ENCODE results near the gene PDGFC.

The PDGFC gene

GRCh38 chr4:156929386-156930105 lies 42.1 kb downstream of the PDGFC start:
- H3K9me3 ChIP-seq (ENCODE audit: low read depth, low read length): no peaks in the 10 kb centered on the region
- H3K4me3 ChIP-seq: no peak overlapping the region
- H3K36me3 ChIP-seq (ENCODE audit: insufficient read depth, low read length): no peaks in the 10 kb centered on the region
- no peak overlapping the region for H3K27ac ChIP-seq
- no peak overlapping the region for H3K9ac ChIP-seq (ENCODE audit: insufficient read length)
- no peak for DNase-seq (ENCODE audit: low read depth, low spot score)
- no peak for TF ChIP-seq POLR2AphosphoS5 (IDR thresholded peaks at IDR 0.05; ENCODE audit: borderline replicate concordance, low read depth, low read length)
- TF ChIP-seq EZH2 (IDR thresholded peaks at IDR 0.05): no peak
- TF ChIP-seq FOXP2 (optimal IDR thresholded peaks at IDR 0.05; ENCODE audit: control extremely low read depth, extremely low read length, insufficient read depth): no peak

GRCh38 chr4:156924774-156925315 lies 46.8 kb downstream of the PDGFC start:
- no peak for DNase-seq (ENCODE audit: low read depth, low spot score)
- Histone ChIP-seq H3K9me3 (ENCODE audit: low read depth, low read length) (no peaks in the 10 kb centered on the region), H3K27ac (no peak overlapping the region), H3K36me3 (ENCODE audit: insufficient read depth, low read length) (no peaks in the 10 kb centered on the region), H3K9ac (ENCODE audit: insufficient read length) (no peak overlapping the region), H3K4me3 (no peak overlapping the region)
- TF ChIP-seq EZH2 (IDR thresholded peaks at IDR 0.05) (no peak), POLR2AphosphoS5 (IDR thresholded peaks at IDR 0.05; ENCODE audit: borderline replicate concordance, low read depth, low read length) (no peak), FOXP2 (optimal IDR thresholded peaks at IDR 0.05; ENCODE audit: control extremely low read depth, extremely low read length, insufficient read depth) (no peak)

GRCh38 chr4:156923525-156923924 lies 48.1 kb downstream of the PDGFC start:
- Histone ChIP-seq H3K4me3 (no peak overlapping the region), H3K27ac (no peak overlapping the region), H3K9ac (ENCODE audit: insufficient read length) (no peak overlapping the region), H3K36me3 (ENCODE audit: insufficient read depth, low read length) (no peaks in the 10 kb centered on the region), H3K9me3 (ENCODE audit: low read depth, low read length) (no peaks in the 10 kb centered on the region)
- no peak for DNase-seq (ENCODE audit: low read depth, low spot score)
- TF ChIP-seq FOXP2 (optimal IDR thresholded peaks at IDR 0.05; ENCODE audit: control extremely low read depth, extremely low read length, insufficient read depth) (no peak), EZH2 (IDR thresholded peaks at IDR 0.05) (no peak), POLR2AphosphoS5 (IDR thresholded peaks at IDR 0.05; ENCODE audit: borderline replicate concordance, low read depth, low read length) (no peak)

- no peak for TF ChIP-seq POLR2AphosphoS5 (IDR thresholded peaks at IDR 0.05; ENCODE audit: borderline replicate concordance, low read depth, low read length)
- no peak for TF ChIP-seq EZH2 (IDR thresholded peaks at IDR 0.05)
- TF ChIP-seq FOXP2 (optimal IDR thresholded peaks at IDR 0.05; ENCODE audit: control extremely low read depth, extremely low read length, insufficient read depth): no peak
- H3K36me3 ChIP-seq (ENCODE audit: insufficient read depth, low read length): no peaks in the 10 kb centered on the region
- no peaks in the 10 kb centered on the region for H3K9me3 ChIP-seq (ENCODE audit: low read depth, low read length)
- no peak overlapping the region for H3K9ac ChIP-seq (ENCODE audit: insufficient read length)
- DNase-seq (ENCODE audit: low read depth, low spot score): no peak
- no peak overlapping the region for H3K27ac ChIP-seq
- no peak overlapping the region for H3K4me3 ChIP-seq
Measured at GRCh38 chr4:156915221-156915620, 56.4 kb downstream of the PDGFC start.

- TF ChIP-seq FOXP2 (optimal IDR thresholded peaks at IDR 0.05; ENCODE audit: control extremely low read depth, extremely low read length, insufficient read depth) (no peak), POLR2AphosphoS5 (IDR thresholded peaks at IDR 0.05; ENCODE audit: borderline replicate concordance, low read depth, low read length) (no peak), EZH2 (IDR thresholded peaks at IDR 0.05) (no peak)
- H3K4me3 ChIP-seq: no peak overlapping the region
- H3K36me3 ChIP-seq (ENCODE audit: insufficient read depth, low read length): no peaks in the 10 kb centered on the region
- no peak overlapping the region for H3K27ac ChIP-seq
- no peak for DNase-seq (ENCODE audit: low read depth, low spot score)
- H3K9me3 ChIP-seq (ENCODE audit: low read depth, low read length): no peaks in the 10 kb centered on the region
- H3K9ac ChIP-seq (ENCODE audit: insufficient read length): no peak overlapping the region
Measured at GRCh38 chr4:156913234-156913633, 58.4 kb downstream of the PDGFC start.

GRCh38 chr4:156909010-156909409 lies 62.6 kb downstream of the PDGFC start:
- DNase-seq (ENCODE audit: low read depth, low spot score): no peak
- Histone ChIP-seq H3K27ac (no peak overlapping the region), H3K9ac (ENCODE audit: insufficient read length) (no peak overlapping the region), H3K36me3 (ENCODE audit: insufficient read depth, low read length) (no peaks in the 10 kb centered on the region), H3K4me3 (no peak overlapping the region), H3K9me3 (ENCODE audit: low read depth, low read length) (no peaks in the 10 kb centered on the region)
- TF ChIP-seq FOXP2 (optimal IDR thresholded peaks at IDR 0.05; ENCODE audit: control extremely low read depth, extremely low read length, insufficient read depth): no peak

- Histone ChIP-seq H3K9ac (ENCODE audit: insufficient read length) (no peak overlapping the region), H3K27ac (no peak overlapping the region), H3K9me3 (ENCODE audit: low read depth, low read length) (no peaks in the 10 kb centered on the region), H3K4me3 (no peak overlapping the region), H3K36me3 (ENCODE audit: insufficient read depth, low read length) (no peaks in the 10 kb centered on the region)
- no peak for TF ChIP-seq FOXP2 (optimal IDR thresholded peaks at IDR 0.05; ENCODE audit: control extremely low read depth, extremely low read length, insufficient read depth)
- peak; percentile 32; the same call in 1 of the 2 replicates for TF ChIP-seq POLR2AphosphoS5 (IDR thresholded peaks at IDR 0.05; ENCODE audit: borderline replicate concordance, low read depth, low read length)
- TF ChIP-seq EZH2 (IDR thresholded peaks at IDR 0.05): no peak
- peak; percentile 53 for DNase-seq (ENCODE audit: low read depth, low spot score)
Measured at GRCh38 chr4:156906325-156906724, 65.3 kb downstream of the PDGFC start.

GRCh38 chr4:156901871-156902270 lies 69.7 kb downstream of the PDGFC start:
- no peak overlapping the region for H3K27ac ChIP-seq
- DNase-seq (ENCODE audit: low read depth, low spot score): no peak
- H3K4me3 ChIP-seq: no peak overlapping the region
- no peaks in the 10 kb centered on the region for H3K36me3 ChIP-seq (ENCODE audit: insufficient read depth, low read length)
- no peak overlapping the region for H3K9ac ChIP-seq (ENCODE audit: insufficient read length)
- no peaks in the 10 kb centered on the region for H3K9me3 ChIP-seq (ENCODE audit: low read depth, low read length)
- no peak for TF ChIP-seq FOXP2 (optimal IDR thresholded peaks at IDR 0.05; ENCODE audit: control extremely low read depth, extremely low read length, insufficient read depth)
- TF ChIP-seq POLR2AphosphoS5 (IDR thresholded peaks at IDR 0.05; ENCODE audit: borderline replicate concordance, low read depth, low read length): no peak
- TF ChIP-seq EZH2 (IDR thresholded peaks at IDR 0.05): no peak
